Keratinocyte (primary cell): ENCODE data around the gene TMEM50B. TPM values are rescaled to one million over a fixed set of nuclear protein-coding genes. Genes with fewer than 3 reads are reported as not detected.
A peak's percentile ranks its signal among the peaks of the same experiment; 100 is the strongest.

Experiments used
- DNase-seq: peaks from one replicate; pipeline ENCODE4 v3.0.0-alpha.2; 2011; ENCODE audit warnings: low read depth, missing footprints, low spot score
- FAIRE-seq: peaks from 2 replicates; lab custom pipeline; 2011; peaks lifted over from hg19 to GRCh38; lab: Jason Lieb, UNC
- H2AFZ ChIP-seq: 2 replicates; pipeline ENCODE4 v1.6.0; 2012; ENCODE audit warnings: low read length, control low read depth, inconsistent platforms; ENCODE audit not compliant: control insufficient read depth
- H3K27ac ChIP-seq: 2 replicates; pipeline ENCODE4 v1.5.1; 2011; ENCODE audit warnings: low read length; ENCODE audit not compliant: control insufficient read depth, insufficient read depth
- H3K27me3 ChIP-seq: 3 replicates; pipeline ENCODE4 v1.6.0; 2011; ENCODE audit warnings: low read length; ENCODE audit not compliant: control insufficient read depth, insufficient read depth; ENCODE audit errors: extremely low read depth
- H3K36me3 ChIP-seq, 2 experiments: 2 replicates in 1 of 2; 3 replicates in 1 of 2; pipeline ENCODE4 v1.5.1; 2011; ENCODE audit warnings: low read length in 2 of 2, mild to moderate bottlenecking in 1 of 2; ENCODE audit not compliant: control insufficient read depth in 2 of 2, insufficient read depth in 2 of 2; ENCODE audit errors: extremely low read depth in 1 of 2
- H3K4me1 ChIP-seq: 3 replicates; pipeline ENCODE4 v1.5.1; 2011; ENCODE audit warnings: low read length; ENCODE audit not compliant: control insufficient read depth, insufficient read depth; ENCODE audit errors: extremely low read depth
- H3K4me2 ChIP-seq: 3 replicates; pipeline ENCODE4 v1.6.0; 2011; ENCODE audit warnings: low read depth, low read length; ENCODE audit not compliant: control insufficient read depth, insufficient read depth; ENCODE audit errors: extremely low read depth
- H3K4me3 ChIP-seq, 3 experiments: fragments of 200-600 bp in 1 of 3; sonication (generic) in 1 of 3; 2 replicates in 2 of 3; 3 replicates in 1 of 3; pipeline ENCODE4 v1.5.1; 2011 to 2016; ENCODE audit warnings: low read length in 3 of 3, mild to moderate bottlenecking in 3 of 3, control low read depth in 2 of 3, inconsistent platforms in 1 of 3, low read depth in 1 of 3, mixed read lengths in 1 of 3, mixed run types in 1 of 3, moderate library complexity in 1 of 3; ENCODE audit not compliant: control insufficient read depth in 2 of 3, insufficient read depth in 2 of 3; ENCODE audit errors: extremely low read depth in 1 of 3
- H3K79me2 ChIP-seq: 2 replicates; pipeline ENCODE4 v1.6.0; 2012; ENCODE audit warnings: low read length; ENCODE audit not compliant: control insufficient read depth, insufficient read depth
- H3K9ac ChIP-seq: 3 replicates; pipeline ENCODE4 v1.6.0; 2011; ENCODE audit warnings: low read length; ENCODE audit not compliant: control insufficient read depth, insufficient read depth; ENCODE audit errors: extremely low read depth
- H3K9me1 ChIP-seq: 3 replicates; pipeline ENCODE4 v1.6.0; 2011; ENCODE audit warnings: low read length; ENCODE audit not compliant: control insufficient read depth, insufficient read depth; ENCODE audit errors: extremely low read depth
- H3K9me3 ChIP-seq: 2 replicates; pipeline ENCODE4 v1.5.1; 2012; ENCODE audit warnings: low read depth, low read length; ENCODE audit not compliant: control insufficient read depth
- H4K20me1 ChIP-seq: 3 replicates; pipeline ENCODE4 v1.6.0; 2011; ENCODE audit warnings: low read length; ENCODE audit not compliant: control insufficient read depth, insufficient read depth; ENCODE audit errors: extremely low read depth
- CTCF ChIP-seq, 3 experiments: IDR thresholded peaks in 1 of 3; conservative IDR thresholded peaks in 1 of 3; optimal IDR thresholded peaks in 1 of 3; 2 replicates in 2 of 3; 3 replicates in 1 of 3; pipeline versions ENCODE3 to v1.5.1; 2011; ENCODE audit warnings: low read length in 3 of 3, mild to moderate bottlenecking in 3 of 3, moderate library complexity in 2 of 3, control low read depth in 1 of 3, inconsistent platforms in 1 of 3; ENCODE audit not compliant: insufficient read depth in 2 of 3; ENCODE audit errors: extremely low read depth in 1 of 3
- EZH2 ChIP-seq: IDR thresholded peaks from one replicate; pipeline ENCODE4 v1.6.1; 2012; ENCODE audit warnings: inconsistent platforms, mild to moderate bottlenecking, low read length, moderate library complexity
- dilution Hi-C: fragments of 300-500 bp; cut with MboI; formaldehyde crosslinking; loops from one replicate; pipeline ENCODE4 v1.7.0; 2020; ENCODE audit warnings: low sequenced_read_pairs; ENCODE audit not compliant: extremely low pct_ligation_motif_present
- polyA plus RNA-seq, 5 experiments: library from polyadenylated mRNA; depleted of rRNA in 3 of 5; stranded (reverse) in 3 of 5; stranded (forward) in 1 of 5; unstranded in 1 of 5; fragments of >200 nt; gene quantifications; 1 replicate in 1 of 5; 2 replicates in 3 of 5; 3 replicates in 1 of 5; pipeline versions ENCODE4 v1.2.1 to v1.2.3, GENCODE V29; 2011 to 2012; ENCODE audit warnings: missing spikeins in 2 of 5, low read depth in 1 of 5, low replicate concordance in 1 of 5

TMEM50B gene
- polyA plus RNA-seq, 1 donor (not counting 4 experiments of a cell fraction or from before 2014, with no cell fraction given), result 39.7 TPM

DNA sequence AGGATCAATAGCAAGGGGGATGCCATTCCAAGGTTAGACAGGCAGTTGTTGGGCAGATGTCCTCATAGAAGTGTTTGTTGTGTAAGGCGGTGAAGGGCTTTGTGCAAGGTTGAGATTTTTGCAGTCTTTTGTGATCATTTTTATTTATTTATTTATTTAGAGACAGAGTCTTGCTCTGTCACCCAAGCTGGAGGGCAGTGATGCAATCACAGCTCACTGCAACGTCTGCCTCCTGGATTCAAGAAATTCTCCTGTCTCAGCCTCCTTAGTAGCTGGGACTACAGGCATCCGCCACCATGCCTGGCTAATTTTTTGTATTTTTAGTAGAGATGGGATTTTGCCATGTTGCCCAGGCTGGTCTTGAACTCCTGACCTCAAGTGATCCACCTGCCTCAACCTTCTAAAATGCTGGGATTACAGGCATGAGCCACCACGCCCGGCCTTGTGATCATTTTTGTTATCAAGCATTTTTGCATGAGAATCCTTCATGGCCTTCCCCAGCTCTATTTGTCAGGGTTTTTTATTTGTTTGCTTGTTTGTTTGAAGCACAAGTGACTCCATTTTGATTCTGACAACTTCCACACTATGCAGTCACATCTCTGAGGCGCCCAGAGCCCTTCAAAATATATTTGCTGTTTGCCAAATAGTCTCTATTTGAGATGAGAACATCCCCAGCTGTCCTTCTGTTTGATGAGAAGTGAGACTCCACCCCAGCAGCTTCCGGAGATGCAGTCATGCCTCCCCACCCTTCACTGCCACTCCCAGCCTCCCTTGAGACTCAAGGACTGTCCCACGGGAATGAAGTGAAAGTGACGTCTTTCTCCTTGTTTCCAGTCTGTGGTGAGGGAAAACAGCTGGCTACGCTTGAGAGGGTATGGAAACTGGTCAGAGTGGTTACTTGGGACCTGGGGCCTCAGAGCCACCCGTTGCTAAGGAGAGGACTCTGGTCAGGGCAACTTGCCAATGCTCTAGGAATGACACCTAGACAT, 38.0 kb downstream of the TMEM50B start:
- dilution Hi-C loops, result no loop called here
- Histone ChIP-seq H3K9ac (peak overlapping the region; percentile 75), H3K4me2 (peak overlapping the region; percentile 84)

DNA sequence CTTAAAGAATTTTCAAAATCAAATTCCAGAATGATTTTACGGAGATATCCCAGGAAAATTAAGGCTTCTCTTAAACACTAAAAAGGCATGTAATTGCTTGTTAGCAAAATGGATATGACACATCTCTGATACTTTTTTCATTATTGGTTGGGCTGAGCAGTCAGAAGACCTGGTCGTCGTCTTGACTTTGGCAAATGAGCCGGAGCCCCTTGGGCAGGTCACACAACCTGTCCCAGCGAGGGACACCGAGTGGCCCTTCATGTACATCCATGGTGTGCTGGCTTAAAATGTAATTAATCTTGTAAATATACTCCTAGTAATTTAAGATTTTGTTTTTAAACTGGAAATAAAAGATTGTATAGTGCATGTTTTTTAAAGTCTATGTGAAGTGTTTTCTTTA, 42.6 kb downstream of the TMEM50B start:
- Histone ChIP-seq H2AFZ (no peak overlapping the region), H3K4me1 (peaks cover 23% of the 10 kb centered on the region), H3K9me1 (no peaks in the 10 kb centered on the region), H3K36me3 (peaks cover 24 to 31% of the 10 kb centered on the region in 2 experiments), H3K4me2 (no peak overlapping the region), H3K27ac (no peak overlapping the region), H3K9me3 (no peaks in the 10 kb centered on the region), H3K4me3 (no peak overlapping the region), H3K79me2 (no peaks in the 10 kb centered on the region), H3K27me3 (no peaks in the 10 kb centered on the region), H4K20me1 (no peaks in the 10 kb centered on the region), H3K9ac (no peak overlapping the region)
- no peak for TF ChIP-seq CTCF (optimal IDR thresholded peaks at IDR 0.05 in 1 of 3, IDR thresholded peaks at IDR 0.05 in 1 of 3, conservative IDR thresholded peaks at IDR 0.05 in 1 of 3; ENCODE audit: extremely low read depth in 1 of 3, insufficient read depth in 2 of 3, low read length in 3 of 3)
- TF ChIP-seq EZH2, result no peak
- FAIRE-seq, result no peak
- no peak for DNase-seq
- dilution Hi-C loops, result no loop called here

More for the DNA sequence above, 38.0 kb downstream of the TMEM50B start:
- H4K20me1 ChIP-seq, result no peaks in the 10 kb centered on the region
- peak overlapping the region in 1 of 3 experiments; percentile 54 for H3K4me3 ChIP-seq
- peak; percentile 34 for FAIRE-seq
- no peaks in the 10 kb centered on the region for H3K9me1 ChIP-seq
- peak overlapping the region; percentile 51 for H2AFZ ChIP-seq
- peaks cover 13% of the 10 kb centered on the region for H3K4me1 ChIP-seq
- no peaks in the 10 kb centered on the region for H3K9me3 ChIP-seq
- H3K79me2 ChIP-seq, result no peaks in the 10 kb centered on the region
- TF ChIP-seq EZH2 (no peak), CTCF (optimal IDR thresholded peaks at IDR 0.05 in 1 of 3, IDR thresholded peaks at IDR 0.05 in 1 of 3, conservative IDR thresholded peaks at IDR 0.05 in 1 of 3; ENCODE audit: extremely low read depth in 1 of 3, insufficient read depth in 2 of 3, low read length in 3 of 3) (no peak)
- peaks cover 9 to 16% of the 10 kb centered on the region in 2 experiments for H3K36me3 ChIP-seq
- peak; percentile 75 for DNase-seq
- H3K27ac ChIP-seq, result peak overlapping the region; percentile 94
- H3K27me3 ChIP-seq, result no peaks in the 10 kb centered on the region
